NAMALWA (cell line): ENCODE data around the gene GAB2.
A peak's percentile ranks its signal among the peaks of the same experiment; 100 is the strongest.

Experiments
- DNase-seq: peaks from one replicate; pipeline ENCODE4 v3.0.0-alpha.2; 2015; ENCODE audit warnings: low spot score

GAB2 gene

DNA sequence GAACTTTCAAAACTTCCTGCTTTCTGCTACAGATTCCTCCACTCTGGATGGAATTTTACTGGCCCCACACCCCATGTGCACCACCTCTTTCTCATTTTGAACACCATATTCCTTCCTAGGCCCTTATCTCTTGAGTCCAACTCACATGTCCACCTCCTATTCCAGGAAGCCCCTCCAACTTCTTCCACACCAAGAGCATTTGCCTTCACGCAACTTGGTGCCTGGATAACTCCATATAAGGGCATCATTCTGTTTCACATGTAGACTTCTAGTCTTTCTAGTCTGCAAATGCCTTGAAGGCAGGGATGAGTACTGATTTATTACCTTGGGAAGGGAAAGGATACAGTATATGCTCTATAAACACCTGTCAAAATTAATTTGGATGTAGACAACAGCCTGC lies 17.5 kb downstream of the GAB2 start:
- DNase-seq, result no peak

DNA sequence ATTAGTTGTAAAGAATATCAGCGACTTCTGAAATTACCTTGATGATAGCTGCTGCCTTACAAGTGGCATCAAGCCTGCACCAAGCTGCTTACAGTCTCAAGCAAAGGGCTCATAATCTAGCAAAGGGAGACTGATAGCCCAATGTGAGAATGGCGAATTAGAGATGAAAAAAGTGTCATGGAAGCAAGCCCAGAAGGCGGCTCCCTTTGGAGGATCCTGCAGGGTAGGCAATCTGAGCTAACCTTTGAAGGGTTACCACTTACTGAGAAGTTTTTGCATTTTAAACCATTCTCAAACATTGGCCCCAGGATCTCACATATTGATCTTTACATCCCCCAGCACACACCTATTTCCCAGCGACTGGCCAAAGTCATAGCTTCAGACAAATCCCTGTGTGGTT lies 18.5 kb downstream of the GAB2 start:
- no peak for DNase-seq

DNA sequence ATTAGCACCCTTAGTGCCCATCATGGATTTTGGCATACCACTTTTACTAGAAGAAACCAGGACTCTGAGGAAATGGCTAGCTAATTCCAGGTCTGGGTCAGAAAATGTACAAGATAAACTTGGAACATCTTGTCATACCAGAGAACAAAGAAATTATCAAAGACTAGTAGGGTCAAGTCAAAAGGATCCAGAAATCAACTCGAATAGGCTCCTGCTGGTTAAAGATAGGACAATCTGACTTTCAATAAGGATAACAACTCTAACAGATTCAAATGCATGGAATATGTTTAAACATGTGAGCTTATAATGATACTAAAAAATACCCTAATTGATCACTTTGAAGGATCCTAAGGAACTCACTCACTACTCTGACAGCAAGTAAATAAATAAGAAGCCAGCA lies 18.9 kb downstream of the GAB2 start:
- no peak for DNase-seq

DNA sequence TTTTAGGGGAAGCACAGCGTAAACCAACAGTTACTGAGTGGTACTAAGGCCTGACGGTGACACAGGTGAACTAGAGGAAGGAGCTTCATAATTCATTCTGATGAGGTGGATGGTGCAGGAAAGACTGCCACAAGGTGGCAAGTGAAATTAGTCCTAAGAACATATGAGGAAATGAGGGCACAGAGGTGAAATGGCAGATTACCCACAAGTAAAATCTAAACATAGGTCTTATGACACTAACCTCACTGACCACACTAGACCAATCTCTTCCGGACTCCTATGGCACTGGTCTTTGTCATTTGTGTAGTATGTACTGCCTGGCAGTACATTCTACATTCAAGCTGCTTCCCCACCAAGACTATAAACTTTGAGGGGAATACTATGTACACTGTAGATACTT lies 20.2 kb downstream of the GAB2 start:
- no peak for DNase-seq

DNA sequence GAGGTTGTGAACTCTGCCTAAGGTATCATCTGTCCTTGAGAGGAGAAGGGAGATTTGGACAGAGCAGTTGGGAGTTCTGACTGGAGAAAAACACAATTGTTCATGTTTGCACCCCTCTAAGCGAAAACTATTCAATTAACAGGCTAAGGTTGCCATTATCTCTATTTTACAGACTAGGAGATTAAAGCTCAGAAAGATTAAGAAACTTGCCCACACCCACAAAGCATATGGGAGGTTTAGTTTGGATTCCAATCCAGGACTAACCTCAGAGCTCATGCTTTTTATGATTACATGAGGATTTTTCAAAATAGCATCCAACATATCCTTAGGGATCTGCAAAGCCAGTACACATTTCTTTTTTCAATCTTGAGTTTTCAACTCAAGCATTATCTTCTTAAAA lies 22.0 kb downstream of the GAB2 start:
- DNase-seq, result no peak

DNA sequence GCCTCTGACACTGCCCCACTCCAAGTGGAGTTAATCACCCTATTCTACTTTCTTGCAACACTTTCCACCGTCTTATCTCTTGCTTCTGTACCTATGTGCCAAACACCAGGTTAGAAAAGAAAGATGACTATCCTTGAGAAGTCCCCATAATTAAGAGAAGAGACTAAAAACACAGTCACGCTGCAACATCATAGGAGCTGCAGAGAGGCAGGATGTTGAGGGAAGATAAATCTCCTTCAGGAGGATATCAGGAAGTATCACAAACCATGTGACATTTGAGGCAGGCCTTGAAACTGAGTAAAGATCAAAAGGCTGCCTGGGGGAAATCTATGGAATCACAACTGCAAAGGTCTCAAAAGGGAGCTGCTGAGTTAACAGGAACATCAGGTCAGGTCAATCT lies 24.8 kb downstream of the GAB2 start:
- no peak for DNase-seq

DNA sequence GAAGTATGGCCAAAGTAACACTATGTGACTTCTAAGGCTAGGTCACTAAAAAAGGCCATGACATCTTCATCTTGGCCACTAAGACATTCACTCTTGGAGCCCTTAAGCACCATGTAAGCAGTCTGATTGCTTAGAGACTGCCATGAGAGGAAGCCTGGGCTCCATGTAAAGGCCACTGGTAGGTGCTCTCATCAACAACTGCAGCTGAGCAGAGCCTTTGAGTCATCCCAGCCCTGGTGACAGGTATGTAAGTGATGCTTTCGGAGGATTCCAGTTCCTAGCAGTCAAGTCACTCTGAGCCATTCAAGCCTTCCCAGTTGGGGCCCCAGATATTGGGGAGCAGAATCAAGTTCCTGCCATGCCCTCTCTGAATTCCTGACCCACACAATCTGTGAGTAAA lies 26.2 kb downstream of the GAB2 start:
- DNase-seq, result no peak

DNA sequence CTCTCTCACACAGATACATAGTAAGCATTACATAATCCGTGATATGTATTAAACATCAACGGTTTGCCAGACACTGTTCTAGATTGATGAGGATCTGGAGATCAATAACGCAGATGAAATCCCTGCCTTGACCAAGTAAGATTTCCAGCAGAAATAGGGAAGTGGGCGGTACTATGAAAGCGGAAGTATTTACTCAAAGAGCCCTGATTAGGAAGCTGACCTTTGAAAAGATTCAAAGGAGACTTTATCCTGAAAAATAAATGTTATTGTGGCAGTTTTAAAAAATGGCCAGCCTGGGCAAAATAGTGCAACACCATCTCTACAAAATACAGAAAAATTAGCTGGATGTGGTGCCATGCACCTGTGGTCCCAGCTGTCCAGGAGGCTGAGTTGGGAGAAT lies 26.8 kb downstream of the GAB2 start:
- no peak for DNase-seq

DNA sequence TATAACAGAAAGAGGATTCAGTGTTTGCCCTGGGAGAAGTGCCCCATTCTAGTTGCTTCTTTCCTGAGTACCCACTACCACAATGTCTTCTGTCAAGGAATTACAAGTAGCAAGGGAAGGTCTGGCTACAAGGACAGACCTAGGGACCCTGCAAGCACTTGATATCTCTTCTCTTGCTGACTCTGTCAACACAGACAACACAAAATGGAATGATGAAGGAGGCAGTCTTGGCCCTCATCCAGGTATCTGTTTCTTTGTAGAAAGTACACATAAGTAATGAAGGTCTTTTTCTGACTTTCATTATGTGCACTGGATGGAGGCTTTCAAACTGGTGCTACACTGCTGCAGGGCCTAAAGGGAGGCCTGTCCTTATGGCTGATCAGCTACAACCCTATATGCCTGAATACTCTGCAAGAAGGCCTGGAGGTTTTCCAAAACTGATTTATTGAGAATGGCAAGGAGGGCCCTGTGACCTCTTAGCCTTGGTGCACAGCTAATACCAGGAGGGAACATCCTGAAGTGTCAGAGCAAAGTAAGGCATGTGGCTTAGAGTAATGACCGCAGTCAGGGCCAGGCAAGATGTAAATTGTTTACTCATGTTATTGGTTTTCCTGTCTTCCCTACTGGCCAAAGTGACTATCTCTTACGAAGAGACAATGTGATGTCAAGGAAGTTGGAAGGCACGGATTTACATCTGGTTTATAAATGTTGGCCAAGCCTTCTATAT lies 31.2 kb downstream of the GAB2 start:
- no peak for DNase-seq

DNA sequence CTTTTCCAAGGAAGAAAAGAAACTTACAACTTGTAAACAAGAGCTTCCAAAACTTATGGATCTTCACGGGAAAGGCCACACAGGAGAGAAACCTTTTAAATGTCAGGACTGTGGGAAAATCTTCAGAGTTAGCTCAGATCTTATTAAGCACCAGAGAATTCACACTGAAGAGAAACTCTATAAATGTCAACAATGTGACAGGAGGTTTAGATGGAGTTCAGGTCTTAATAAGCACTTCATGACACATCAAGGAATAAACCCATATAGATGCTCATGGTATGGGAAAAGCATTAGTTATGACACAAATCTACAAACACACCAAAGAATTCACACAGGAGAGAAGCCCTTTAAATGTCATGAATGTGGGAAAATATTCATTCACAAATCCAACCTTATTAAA lies 32.4 kb downstream of the GAB2 start:
- DNase-seq, result no peak

DNA sequence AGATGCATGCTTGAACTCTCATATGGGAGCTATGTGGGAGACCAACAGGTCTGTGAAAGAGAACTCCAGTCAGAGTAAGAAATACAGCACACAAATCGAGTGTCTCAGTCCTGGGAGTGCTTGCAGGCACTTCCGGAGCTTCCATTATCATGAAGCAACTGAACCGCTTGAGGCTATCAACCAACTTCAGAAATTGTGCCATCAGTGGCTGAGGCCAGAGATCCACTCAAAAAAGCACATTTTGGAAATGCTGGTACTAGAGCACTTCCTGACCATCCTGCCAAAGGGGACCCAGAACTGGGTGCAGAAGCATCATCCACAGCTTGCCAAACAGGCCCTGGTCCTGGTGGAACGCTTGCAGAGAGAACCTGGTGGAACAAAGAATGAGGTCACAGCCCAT lies 33.4 kb downstream of the GAB2 start:
- no peak for DNase-seq

DNA sequence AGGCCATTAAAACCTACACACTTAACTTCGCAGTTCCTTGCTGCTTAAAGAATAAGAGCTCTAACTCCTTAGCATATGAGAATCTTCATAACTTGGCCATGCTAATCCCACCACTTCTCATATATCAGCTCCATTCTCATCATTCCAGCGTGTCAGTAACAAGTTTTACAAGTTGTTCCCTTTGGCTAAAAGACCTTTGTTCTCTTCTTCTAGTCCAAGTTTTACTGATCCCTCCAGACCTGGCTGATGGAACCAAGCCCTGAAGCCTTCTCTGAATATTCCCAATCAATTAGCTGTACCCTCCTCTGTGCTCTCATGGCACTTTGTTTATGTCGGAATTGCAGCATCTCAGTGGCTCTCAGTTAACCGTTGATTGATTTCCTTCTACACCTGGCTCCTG lies 35.8 kb downstream of the GAB2 start:
- no peak for DNase-seq

DNA sequence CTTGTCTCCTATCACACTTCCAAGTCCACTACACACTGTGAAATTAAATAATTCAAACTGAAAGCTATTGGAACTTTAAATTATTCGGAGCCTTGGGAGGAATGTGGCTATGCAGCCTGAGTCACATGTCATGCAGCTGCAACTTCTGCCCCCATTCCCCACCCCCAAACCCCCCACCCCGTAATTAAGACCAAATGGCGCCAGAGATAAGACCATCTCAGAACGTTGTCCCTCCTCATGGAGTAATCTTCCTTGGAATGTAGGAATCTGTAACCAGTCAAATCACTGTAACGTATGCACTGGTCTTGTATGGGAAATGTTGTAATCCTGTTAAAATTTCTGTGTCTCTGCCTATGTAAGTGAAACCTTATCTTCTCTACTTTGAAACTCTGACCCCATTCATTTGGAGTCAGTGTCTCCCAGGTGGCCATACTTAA lies 37.0 kb downstream of the GAB2 start:
- no peak for DNase-seq

DNA sequence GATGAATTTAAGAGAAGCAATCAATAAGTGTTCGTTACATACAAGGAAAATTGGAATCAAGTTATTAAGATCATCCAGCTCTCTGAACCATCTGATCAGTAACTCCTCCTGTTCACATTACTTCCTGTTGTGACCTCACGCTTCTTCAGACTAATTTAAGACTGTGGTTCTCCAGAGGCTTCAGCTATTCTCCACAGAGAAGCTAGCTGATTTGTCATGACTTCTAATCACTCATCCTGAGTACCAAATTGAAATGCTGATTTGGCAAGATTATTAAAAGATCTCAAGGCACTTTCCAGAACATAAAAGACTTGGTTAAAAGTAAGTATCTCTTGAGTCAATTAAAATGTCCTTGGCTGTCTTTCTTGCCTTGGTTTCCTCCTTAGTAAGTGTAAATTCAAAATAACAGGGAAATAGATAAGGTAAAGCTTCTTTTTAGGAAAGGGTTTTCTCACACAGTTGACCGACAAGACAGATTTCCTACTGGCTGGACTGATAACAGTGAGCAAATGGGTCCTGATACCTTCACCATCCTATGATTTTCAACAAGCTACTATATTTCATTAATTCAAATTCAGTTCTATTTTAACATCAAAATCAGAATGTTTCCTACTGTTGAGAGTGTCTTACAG lies 38.5 kb downstream of the GAB2 start:
- peak; percentile 15 for DNase-seq

DNA sequence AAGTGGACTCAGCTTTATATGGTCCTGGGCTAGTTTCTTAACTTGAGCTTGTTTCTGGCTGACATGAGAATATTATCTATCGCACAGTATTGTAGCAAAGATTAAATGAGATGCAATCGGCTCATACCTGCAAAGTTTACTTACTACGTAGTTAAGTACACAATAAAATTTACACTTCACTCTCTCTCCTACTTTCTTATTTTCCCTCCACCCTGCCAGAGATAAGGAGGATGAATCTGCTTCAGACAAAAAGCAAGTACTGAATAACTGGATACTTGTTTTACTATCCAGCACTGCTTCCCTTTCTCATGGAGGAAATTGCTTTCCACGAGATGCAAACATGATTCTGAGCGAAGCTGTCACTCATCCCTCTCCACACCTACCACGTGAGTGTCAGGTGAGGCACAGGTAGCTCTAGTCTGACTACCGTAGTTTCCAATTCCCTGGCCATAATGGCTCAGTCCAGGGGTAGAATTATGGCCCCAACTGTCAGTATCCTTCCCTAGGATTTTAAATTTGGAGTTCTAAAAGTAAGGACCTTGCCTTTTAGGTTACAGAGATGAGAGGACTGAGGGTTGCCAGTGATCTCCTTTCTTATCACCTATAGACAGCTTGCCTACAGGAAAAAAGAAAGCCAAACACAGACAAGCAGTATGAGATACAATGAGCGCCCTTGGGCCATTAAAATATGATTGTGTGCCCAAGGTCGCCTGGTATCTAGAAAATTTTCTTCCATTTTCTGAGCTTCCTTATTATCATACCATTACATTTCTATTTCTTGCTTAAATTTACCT lies 39.8 kb downstream of the GAB2 start:
- DNase-seq, result no peak

DNA sequence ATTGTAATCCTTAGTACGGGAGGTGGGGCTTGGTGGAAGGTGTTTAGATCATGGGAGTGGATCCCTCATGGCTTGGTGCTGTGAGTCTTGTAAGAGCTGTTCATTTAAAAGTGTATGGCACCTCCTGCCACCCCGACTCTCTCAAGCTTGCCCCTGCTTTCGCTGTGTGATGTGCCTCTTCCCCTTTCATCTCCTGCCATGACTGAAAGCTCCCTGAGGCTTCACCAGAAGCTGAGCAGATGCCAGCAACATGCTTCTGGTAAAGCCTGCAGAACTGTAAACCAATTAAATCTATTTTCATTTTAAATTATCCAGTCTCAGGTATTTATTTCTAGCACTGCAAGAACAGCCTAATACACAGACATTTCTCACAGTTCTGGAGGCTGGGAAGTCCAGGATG lies 40.8 kb downstream of the GAB2 start:
- no peak for DNase-seq

DNA sequence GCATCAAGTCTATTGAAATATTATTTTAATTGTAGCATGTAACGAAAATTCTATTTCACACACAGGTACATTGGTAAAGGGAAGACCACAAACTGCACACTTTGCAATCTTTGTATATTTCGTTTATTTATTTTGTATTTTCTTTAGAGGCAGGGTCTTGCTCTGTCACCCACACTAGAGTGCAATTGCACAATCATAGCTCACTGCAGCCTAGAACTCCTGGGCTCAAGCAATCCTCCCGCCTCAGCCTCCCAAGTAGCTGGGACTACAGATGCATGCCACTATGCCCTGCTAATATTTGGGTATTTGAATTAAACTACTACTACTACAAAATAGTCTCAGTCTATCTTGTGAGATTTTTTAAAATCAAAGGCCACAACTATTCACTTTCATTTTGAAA lies 42.7 kb downstream of the GAB2 start:
- DNase-seq, result no peak

DNA sequence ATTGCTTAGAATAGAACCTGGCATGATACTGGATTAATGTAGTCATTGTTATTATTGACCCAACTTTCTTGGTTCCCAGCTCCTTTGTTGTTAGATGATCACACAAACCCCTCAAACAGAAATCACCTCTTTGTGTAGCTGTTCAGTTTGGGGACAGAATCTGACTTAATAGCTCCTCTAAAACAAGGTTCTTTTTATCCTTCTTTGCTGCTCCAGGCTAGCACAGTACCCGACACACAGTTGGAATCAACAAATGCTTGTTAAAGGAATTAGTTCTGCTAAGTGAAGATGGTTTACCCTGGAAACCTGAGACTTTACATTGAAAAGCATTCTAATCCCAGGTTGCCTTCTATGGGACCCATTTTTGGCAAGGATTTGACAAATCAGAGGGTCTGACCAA lies 43.9 kb downstream of the GAB2 start:
- no peak for DNase-seq

DNA sequence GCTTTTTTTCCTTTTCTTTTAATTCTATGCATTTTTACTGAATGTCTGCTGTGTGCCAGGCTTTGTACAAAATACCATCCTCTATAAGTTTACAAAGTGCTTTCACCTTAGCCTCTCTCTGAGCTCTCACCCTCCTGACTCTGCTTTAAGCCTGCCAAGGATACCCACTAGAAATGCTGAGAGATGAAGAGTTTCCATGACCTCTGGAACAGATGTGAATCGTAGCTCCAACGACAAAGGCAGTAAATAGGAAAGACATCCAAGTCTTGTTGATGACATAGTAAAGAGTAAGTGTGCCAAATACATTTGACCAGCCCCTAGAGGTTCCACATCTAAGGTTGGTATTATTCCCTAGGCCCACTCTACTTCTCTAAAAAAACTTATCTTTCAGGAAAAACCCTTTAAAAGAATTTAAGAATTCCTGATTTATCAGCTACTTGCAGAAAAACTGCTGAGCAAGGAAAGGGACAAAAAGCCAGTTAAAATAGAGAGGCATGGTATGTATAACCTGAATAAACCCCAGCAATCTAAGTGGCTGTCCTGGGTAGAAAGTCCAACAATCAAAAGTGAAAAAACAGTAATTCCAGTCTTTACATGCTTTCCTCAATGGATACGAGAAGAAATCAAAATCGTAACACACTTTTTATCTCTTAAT lies 45.4 kb downstream of the GAB2 start:
- DNase-seq, result no peak

DNA sequence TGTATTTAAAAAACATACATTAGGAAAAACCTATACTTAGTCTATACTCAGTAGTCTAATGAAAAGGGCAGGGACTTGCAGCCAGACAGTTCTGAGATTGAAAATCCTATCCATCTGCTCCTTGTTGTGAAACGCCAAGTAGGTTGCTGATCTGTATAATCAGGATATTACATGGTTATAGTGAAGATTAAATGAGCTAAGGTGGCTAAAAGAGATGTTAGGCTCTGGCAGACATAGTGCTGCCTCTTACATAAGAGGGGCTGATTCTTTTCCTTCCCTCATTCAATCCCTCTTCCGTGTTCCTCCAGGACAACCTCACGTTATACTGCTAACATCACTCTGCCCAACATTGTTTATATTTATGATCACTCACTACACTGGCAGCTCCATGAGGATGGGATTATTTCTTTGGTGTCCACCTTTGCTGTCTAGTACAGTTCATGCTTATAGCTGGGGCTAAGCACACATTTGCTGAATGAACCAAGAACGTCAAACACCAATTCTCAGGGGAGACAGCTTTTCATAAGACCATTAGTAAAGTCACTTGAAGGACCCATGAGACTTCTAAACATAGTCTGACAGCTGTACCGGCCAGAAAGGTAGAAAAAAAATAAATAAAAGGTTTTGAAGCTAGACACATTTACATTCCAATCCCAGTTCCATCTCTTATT lies 46.3 kb downstream of the GAB2 start:
- DNase-seq, result peak; percentile 39

DNA sequence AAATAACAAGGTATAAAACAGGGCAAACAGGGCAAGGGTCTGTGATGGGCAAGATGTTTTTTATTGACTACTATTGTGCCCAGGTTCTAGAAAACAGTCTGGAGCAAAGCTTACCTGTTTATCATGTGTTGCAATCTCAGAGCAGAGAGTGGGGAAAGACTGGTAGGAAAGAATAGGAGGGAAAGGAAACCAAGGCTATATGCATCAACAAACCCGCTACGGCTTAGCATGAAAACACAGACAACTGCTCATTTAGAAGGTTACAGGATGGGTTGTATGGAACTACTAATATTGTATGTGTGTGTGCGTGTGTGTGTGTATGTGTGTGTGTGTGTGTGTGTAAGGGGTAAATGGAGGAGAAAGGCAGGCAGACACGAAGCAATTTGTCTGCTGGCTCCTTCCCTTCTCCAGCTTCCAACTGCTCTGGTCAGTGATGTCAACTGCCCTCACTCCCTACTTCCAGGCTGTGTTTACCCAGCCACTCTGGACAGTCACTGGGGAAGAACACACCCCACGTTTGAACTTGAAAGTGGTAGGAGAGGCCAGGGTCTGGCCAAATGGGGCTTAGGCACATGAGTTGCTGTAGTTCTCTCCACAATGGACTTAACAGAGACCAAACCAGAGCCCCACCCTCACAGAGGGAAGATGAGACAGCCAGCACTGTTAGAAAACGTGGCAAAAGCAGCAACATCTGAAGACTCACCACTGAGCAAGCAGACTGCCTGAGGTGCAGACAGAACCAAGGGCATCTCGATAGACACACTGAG lies 47.0 kb downstream of the GAB2 start:
- DNase-seq, result no peak
